ENCODE measurements around the gene WLS.

Gene WLS

DNA sequence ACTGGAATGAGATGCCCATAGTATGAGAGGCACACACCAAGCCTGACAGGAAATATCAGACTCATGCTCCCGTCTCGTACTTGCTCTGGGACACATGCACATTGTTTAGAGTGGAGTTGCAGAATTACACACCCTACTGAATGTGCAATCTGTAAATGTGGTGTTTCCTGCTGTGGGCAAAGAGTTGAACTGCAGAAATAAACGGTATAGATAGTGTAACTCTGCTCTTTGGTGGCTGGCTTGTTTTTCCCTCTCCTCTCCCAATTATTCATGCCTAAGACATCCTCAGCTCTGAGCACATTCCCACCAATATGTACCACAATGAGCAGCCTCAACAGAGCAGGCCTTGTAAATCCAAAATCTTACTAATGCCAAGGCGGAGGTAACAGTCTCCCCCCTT lies 91.8 kb downstream of the WLS start:
- no peak for DNase-seq (ENCODE audit: insufficient read length, low spot score)
- FAIRE-seq, result no peak
- TF ChIP-seq POLR2A (IDR thresholded peaks at IDR 0.05; ENCODE audit: low read depth, low read length), result no peak

DNA sequence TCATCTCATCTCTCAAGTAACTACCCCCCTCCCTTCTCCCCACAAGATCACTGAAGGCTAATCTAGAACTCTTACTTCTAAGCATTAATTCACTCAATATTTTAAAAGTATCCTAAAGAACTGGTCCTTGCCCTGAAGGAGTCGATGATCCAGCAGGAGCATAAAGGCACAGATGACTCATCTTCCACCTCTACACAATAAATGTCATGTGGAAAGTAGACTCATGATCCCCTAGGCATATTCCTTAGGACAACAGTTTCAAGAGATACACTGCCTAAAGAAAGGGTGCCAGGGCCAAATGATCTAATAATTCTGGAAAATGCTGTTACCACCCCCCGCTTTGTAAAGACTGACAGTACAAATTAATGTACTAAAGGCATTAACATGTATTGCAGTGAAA lies 96.1 kb downstream of the WLS start:
- FAIRE-seq (no peak), DNase-seq (ENCODE audit: insufficient read length, low spot score) (no peak)
- TF ChIP-seq POLR2A (IDR thresholded peaks at IDR 0.05; ENCODE audit: low read depth, low read length), result no peak

DNA sequence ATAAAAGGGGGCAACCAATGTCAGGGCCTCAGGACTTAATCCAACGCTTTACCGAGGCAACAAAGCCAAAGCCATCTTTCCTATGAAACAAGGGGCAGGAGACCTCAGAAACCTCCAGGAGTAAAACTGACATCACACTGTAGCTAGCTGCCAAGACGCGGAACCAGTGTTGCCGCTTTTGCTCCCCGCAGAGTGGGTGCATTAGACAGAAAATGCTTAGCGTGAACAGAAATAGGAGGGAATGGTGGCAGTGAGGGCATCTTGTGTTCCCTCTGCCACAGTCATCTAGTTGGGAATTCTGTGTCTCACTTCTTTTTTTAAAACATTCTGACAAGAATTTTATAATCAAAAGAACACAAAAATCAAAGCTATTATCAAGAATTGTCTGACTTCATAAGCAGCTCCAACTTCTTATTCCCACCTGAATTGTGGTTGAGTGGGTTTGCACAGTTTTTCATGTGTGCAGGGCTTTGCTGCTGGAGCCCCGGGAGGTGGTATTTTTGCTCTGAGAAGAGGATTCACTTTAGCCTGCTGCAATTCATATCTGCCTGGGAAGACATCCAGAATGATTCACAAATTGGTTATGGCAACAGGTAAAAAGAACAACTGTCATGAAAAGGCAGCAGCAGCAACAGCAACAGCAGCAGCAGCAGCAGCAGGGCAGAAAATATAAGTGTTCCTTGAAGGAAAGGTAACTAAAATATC lies 99.7 kb downstream of the WLS start:
- DNase-seq (ENCODE audit: insufficient read length, low spot score), result no peak
- no peak for FAIRE-seq
- TF ChIP-seq POLR2A (IDR thresholded peaks at IDR 0.05; ENCODE audit: low read depth, low read length), result no peak

DNA sequence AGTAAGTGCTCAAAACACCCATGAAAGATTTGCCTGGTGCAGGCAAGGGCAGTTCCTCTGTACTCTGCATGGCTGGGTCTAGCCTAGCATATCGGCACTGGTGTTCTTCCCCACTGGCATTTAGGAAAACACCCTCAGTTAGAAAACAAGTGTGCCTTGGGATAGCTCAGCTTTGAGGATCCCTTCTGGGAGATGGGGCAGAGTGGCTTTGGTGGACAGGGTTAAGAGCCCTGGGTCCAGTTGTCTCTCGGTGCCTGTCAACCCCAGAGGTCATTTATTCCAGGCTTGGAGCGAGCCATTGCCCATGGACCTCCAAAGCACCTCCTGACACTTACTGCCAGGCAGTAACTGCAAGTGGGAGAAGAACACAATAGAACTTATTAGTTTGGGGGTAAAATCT lies 101.1 kb downstream of the WLS start:
- FAIRE-seq (no peak), DNase-seq (ENCODE audit: insufficient read length, low spot score) (no peak)
- TF ChIP-seq POLR2A (IDR thresholded peaks at IDR 0.05; ENCODE audit: low read depth, low read length), result no peak

DNA sequence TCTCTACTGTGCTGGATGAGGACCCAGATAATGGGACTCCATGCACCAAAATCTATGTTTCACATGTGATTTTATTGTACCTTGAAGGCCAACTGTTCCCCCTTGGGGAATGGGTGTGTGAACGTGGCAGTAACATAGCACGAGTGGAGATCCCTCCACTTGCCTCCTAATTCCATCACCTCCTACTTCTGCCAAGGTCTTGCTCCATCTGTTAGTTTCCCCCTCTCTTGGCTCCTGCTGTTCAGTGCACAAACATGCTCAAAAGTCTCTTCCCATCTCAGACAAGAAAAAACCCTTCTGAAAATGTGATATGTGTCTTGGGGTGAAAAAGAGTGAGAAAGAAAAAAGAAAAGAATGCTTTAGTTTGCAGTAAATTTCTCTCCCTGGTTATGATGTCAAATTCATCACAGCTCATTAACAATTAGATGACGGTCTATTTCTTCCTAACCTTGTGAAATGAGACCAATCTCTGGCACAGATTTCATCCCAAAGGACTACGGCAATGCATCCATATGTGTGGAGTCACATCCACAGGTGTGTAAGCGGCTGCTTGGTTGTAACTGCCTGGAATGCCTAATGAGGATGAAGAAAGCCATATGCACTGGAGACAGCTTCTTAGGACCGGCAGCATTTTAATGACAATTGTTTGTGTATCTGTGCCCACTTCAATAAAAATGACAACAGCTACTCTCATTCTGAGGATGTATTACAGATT lies 102.6 kb downstream of the WLS start:
- DNase-seq (ENCODE audit: insufficient read length, low spot score), result no peak

DNA sequence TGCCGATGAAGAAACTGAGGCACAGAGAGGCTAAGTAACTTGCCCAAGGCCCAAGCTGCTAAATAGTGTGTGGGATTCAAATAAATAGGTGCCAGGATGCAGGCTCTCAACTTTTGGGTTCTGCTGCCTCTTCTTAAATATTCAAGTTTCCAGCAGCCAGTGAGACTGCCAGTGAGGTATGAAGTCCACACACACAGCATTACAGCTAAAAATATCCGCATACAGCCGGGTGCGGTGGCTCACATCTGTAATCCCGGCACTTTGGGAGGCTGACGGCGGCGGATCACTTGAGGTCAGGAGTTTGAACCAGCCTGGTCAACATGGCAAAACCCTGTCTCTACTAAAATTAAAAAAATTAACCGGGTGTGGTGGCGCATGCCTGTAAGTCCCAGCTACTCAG lies 103.5 kb downstream of the WLS start:
- FAIRE-seq, result no peak
- no peak for TF ChIP-seq POLR2A (IDR thresholded peaks at IDR 0.05; ENCODE audit: low read depth, low read length)
- DNase-seq (ENCODE audit: insufficient read length, low spot score), result no peak

More for the DNA sequence above, 102.6 kb downstream of the WLS start:
- TF ChIP-seq POLR2A (IDR thresholded peaks at IDR 0.05; ENCODE audit: low read depth, low read length), result no peak
- no peak for FAIRE-seq

DNA sequence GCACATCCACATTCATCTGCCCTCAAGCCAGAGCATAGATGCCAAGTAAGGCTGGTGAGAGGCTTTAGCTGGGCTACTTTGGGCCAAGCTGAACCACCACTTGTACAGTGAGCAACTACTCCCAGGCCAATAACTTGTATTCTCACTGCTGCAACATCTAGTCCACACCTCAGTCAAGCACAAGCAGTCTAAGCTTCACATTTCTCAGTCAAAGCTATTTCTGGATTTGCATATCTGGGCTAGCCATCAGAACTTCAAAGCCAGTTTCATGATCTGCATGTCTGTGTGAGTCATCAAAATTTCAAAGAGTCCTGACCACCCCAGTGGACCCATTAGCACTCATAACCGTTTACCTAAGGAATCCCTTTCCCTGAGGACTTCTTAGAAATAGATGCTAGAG lies 104.2 kb downstream of the WLS start:
- DNase-seq (ENCODE audit: insufficient read length, low spot score) (no peak), FAIRE-seq (no peak)
- TF ChIP-seq POLR2A (IDR thresholded peaks at IDR 0.05; ENCODE audit: low read depth, low read length), result no peak

DNA sequence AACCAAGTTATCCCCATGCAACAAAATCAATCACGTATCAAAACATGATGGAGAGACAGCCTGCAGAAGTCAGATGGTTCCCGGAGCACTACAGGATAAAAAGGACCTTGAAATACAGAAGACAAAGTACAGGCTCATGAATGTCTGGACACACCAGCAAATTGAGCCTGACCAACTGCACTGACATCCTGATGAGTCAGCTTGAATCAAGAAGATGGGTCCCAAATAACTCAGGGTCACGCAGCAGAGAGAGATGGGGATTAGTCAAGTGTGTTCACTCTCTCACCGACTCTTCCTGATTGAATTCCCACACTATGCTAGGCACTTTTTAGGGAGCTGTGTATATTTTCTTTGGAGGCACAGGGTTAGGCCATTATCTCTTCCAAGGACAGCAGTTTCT lies 110.8 kb downstream of the WLS start:
- FAIRE-seq (peak; percentile 53), DNase-seq (ENCODE audit: insufficient read length, low spot score) (peak; percentile 28)
- TF ChIP-seq POLR2A (IDR thresholded peaks at IDR 0.05; ENCODE audit: low read depth, low read length), result no peak

DNA sequence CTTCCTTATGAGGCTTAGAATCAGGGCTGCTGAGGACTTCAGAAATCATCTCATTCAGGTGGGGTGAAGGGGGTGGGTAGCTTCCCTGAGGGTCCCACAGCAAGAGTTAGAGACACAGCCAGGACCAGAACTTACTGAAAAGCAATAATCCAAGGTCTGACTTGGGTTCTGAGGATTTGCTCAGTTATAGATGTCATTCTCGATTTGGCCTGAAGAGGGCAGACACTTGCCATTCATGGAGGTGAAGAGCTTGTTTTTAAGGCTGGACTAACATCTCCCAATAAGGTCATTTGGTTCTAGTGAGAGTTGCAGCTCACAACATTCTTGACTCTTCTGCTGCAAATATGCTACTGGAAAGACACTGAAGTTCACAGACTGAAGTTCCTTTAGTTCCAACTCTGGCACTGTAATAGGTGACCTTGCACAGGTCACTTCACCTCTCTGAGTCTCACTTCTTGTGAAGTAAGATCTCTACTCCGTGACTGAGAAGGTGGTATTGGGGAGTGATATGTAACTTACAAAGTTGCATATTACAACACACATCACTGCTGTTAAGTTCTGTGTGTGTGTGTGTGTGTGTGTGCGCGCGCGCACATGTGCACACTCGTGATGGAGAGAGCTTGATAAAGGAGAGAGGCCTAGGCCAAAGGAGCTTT lies 112.1 kb downstream of the WLS start:
- TF ChIP-seq POLR2A (IDR thresholded peaks at IDR 0.05; ENCODE audit: low read depth, low read length), result no peak
- FAIRE-seq (peak; percentile 72), DNase-seq (ENCODE audit: insufficient read length, low spot score) (peak; percentile 42)

DNA sequence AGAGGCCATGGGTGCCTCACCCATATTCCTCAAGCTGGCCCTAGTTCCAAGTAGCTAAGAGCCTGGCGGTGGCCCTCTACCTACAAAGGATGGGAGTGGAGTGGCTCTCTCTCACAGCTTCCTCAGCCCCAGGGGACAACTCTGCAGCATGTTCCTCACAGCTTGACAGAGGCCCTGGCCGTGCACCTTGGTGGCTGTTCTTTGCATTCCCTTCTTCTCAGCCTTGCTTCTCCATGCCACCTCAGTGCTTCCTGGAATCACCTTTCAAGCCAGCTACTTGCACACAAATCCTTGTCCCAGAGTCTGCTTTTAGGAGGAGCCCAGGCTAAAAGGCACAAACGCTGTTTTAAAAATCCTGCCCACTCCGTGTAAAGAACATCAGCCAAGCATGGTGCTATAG lies 112.9 kb downstream of the WLS start:
- FAIRE-seq, result no peak
- no peak for TF ChIP-seq POLR2A (IDR thresholded peaks at IDR 0.05; ENCODE audit: low read depth, low read length)
- no peak for DNase-seq (ENCODE audit: insufficient read length, low spot score)

DNA sequence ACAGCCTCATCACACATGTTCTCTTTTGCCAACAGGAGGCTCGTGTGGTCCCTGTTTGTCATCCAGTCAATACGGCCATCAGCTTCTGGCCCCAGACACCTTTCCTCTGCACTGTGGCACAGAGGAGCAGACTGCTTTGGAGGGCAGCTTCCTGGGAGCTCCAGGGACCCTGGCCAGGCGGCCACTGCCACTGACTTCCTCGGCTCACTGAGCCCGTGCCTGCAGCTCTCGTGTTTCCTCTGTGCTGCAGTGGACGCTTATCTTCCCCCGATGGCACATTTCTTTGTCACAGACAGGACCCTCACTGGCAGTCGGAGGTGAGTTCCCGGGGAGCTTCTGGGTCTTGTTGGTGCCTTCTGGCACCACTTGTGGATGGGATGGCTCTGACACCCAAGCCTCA lies 114.9 kb downstream of the WLS start:
- no peak for DNase-seq (ENCODE audit: insufficient read length, low spot score)
- TF ChIP-seq POLR2A (IDR thresholded peaks at IDR 0.05; ENCODE audit: low read depth, low read length), result no peak
- no peak for FAIRE-seq

DNA sequence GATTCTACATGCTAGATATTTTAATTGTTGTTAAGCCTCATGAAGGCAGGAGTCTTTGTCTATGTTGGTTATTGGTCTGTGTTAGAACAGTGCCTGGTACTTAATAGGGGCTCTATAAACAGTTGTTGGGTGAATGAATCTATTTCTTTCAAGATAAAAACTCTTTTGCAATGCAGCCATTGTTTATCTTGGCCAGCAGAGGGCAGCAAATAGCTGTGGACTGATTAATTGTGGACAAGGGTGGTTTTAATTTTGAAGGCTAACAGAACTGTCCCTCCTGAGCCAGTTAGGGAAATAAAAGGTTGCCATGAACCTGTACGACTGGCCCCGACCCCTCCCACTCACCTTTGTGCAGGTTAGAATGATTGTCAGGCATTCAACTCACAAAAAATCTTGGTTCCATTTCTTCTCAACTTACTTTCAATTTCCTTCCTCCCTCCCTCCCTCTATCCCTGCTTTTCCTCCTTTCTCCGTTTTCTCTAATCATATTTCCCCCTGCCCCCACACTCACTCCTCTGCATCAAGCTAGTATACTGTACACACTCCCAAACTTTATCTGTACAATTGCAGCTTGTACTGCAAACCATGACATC lies 115.6 kb downstream of the WLS start:
- FAIRE-seq, result no peak
- no peak for DNase-seq (ENCODE audit: insufficient read length, low spot score)
- TF ChIP-seq POLR2A (IDR thresholded peaks at IDR 0.05; ENCODE audit: low read depth, low read length), result no peak

DNA sequence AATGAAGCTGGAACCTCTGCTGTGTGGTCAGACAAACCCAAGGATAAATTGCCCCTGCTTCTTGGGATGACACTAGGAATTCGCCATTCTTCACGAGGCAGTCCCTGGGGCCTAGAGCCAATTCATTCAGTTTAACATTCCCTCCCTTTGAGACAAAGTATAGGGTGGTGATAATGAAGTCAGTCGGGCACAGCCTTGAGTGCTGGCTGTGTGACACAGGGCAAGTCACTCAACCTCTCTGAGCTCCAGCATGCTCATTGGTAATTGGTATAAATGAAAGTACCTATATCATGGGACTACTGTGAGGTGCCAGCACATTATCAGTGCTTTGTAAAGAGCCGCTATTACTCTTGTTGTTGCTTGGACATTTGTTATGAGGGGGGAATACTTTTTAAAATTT lies 117.0 kb downstream of the WLS start:
- no peak for FAIRE-seq
- no peak for DNase-seq (ENCODE audit: insufficient read length, low spot score)
- no peak for TF ChIP-seq POLR2A (IDR thresholded peaks at IDR 0.05; ENCODE audit: low read depth, low read length)

DNA sequence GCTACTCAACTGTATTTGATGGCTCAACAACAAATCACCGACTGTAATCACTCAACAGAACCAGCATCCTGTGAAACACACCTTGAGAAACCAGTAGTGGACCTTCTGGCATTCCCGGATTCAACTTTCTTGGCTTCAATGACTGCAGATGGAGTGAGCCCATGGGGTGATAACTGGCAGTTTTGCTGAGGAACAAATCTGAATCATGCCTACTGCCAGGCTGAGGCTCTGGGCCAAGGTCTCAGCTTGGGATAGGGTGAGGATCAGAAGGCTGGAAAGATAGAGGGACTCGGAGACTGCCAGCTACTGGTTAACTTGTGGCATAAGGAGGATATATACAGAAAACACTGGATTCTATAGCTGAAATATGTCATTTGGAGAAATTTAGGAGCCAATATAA lies 118.4 kb downstream of the WLS start:
- no peak for TF ChIP-seq POLR2A (IDR thresholded peaks at IDR 0.05; ENCODE audit: low read depth, low read length)
- FAIRE-seq (no peak), DNase-seq (ENCODE audit: insufficient read length, low spot score) (no peak)

Measured in H54 (cell line).